Epithelial cell of esophagus (primary cell): ENCODE results near the gene SOX2.
A peak's percentile ranks its signal among the peaks of the same experiment; 100 is the strongest.
"Not testable (repeated sequence)": the region's sequence is repeated elsewhere in the genome, so short reads cannot be mapped to it uniquely, and the experiment has no call there.

ENCODE experiments used
- DNase-seq: peaks from one replicate; pipeline ENCODE4 v3.0.0; 2010; ENCODE audit warnings: low read depth
- H3K4me3 ChIP-seq: 2 replicates; pipeline ENCODE4 v1.5.1; 2011; ENCODE audit warnings: mild to moderate bottlenecking, low read length, control low read depth
- CTCF ChIP-seq: IDR thresholded peaks from 2 replicates; pipeline ENCODE4 v1.5.1; 2011; ENCODE audit warnings: low read depth, mild to moderate bottlenecking, low read length, control low read depth, inconsistent platforms; ENCODE audit not compliant: insufficient read depth; ENCODE audit errors: missing control alignments

Gene SOX2

GRCh38 chr3:181753391-181753790, 41.7 kb downstream of the SOX2 start:
- no peak for TF ChIP-seq CTCF
- H3K4me3 ChIP-seq = no peak overlapping the region
- DNase-seq = no peak

GRCh38 chr3:181755959-181756358, 44.2 kb downstream of the SOX2 start:
- no peak for TF ChIP-seq CTCF
- peak; percentile 26 for DNase-seq
- H3K4me3 ChIP-seq = no peak overlapping the region

- peak; percentile 13 for DNase-seq
These were observed 45.0 kb downstream of the SOX2 start for GRCh38 chr3:181756645-181757297.

GRCh38 chr3:181757694-181758306, 46.1 kb downstream of the SOX2 start:
- no peak for DNase-seq
- H3K4me3 ChIP-seq = no peak overlapping the region
- no peak for TF ChIP-seq CTCF

More at GRCh38 chr3:181756645-181757297, 45.0 kb downstream of the SOX2 start:
- TF ChIP-seq CTCF = no peak
- no peak overlapping the region for H3K4me3 ChIP-seq

GRCh38 chr3:181761906-181762305, 50.2 kb downstream of the SOX2 start:
- DNase-seq = no peak
- no peak overlapping the region for H3K4me3 ChIP-seq
- no peak for TF ChIP-seq CTCF

- DNase-seq, H3K4me3 ChIP-seq: not testable (repeated sequence)
These were observed 52.3 kb downstream of the SOX2 start for GRCh38 chr3:181764033-181764432.
